HepG2 (cell line): ENCODE measurements around the gene SCO1. TPM values are rescaled to one million over a fixed set of nuclear protein-coding genes. Genes with fewer than 3 reads are reported as not detected.

Experiments
- GATAD1 ChIP-seq: IDR thresholded peaks from 2 replicates; pipeline ENCODE4 v1.6.1; 2016; ENCODE audit warnings: missing genetic modification reagents, missing compliant biosample characterization
- MED1 ChIP-seq: sonication (generic); formaldehyde crosslinking; IDR thresholded peaks from 2 replicates; pipeline ENCODE4 v1.4.0; 2020; ENCODE audit warnings: missing genetic modification reagents
- ZBTB7A ChIP-seq: sonication (generic); formaldehyde crosslinking; IDR thresholded peaks from 2 replicates; pipeline ENCODE4 v1.8.0; 2022; ENCODE audit warnings: mild to moderate bottlenecking, missing genetic modification reagents
- ZMYM4 ChIP-seq: sonication (generic); formaldehyde crosslinking; IDR thresholded peaks from 2 replicates; pipeline ENCODE4 v1.8.1; 2023; ENCODE audit warnings: mild to moderate bottlenecking, missing genetic modification reagents
- ZNF142 ChIP-seq: sonication (generic); formaldehyde crosslinking; IDR thresholded peaks from 2 replicates; pipeline ENCODE4 v1.4.0; 2020; ENCODE audit warnings: missing genetic modification reagents
- ZNF180 ChIP-seq: sonication (generic); formaldehyde crosslinking; IDR thresholded peaks from 2 replicates; pipeline ENCODE4 v1.4.0; 2020; ENCODE audit warnings: low read depth, missing genetic modification reagents, borderline replicate concordance
- polyA plus RNA-seq, 8 experiments: library from polyadenylated mRNA; depleted of rRNA in 3 of 8; stranded (reverse) in 7 of 8; unstranded in 1 of 8; fragments of >200 nt; fragmentation: Illumina TruSeq in 4 of 8; extraction: Trizol in 4 of 8; gene quantifications; 2 replicates each; pipeline versions ENCODE4 v1.2.1 to v1.2.3, GENCODE V29; 2011 to 2016; ENCODE audit warnings: low read depth in 4 of 8, missing spikeins in 1 of 8, mixed read lengths in 1 of 8; ENCODE audit not compliant: insufficient read depth in 1 of 8
- total RNA-seq, 5 experiments: library from RNA; depleted of rRNA; stranded (reverse); fragments of >200 nt; fragmentation: Illumina TruSeq; extraction: Trizol; gene quantifications; 2 replicates each; pipeline ENCODE4 v1.2.3, GENCODE V29; 2016; ENCODE audit warnings: low read depth in 1 of 5
- TF ChIP-seq, protein P1 (sequence below): sonication (generic); formaldehyde crosslinking; IDR thresholded peaks from 2 replicates; pipeline ENCODE4 v1.5.1; 2020; ENCODE audit warnings: mild to moderate bottlenecking, missing genetic modification reagents, moderate library complexity

SCO1 gene
- total and polyA plus RNA-seq, 2 of the 13 experiments (the other 11 are each of a cell fraction or from before 2014, with no cell fraction given): 11.4 to 50.3 TPM

DNA sequence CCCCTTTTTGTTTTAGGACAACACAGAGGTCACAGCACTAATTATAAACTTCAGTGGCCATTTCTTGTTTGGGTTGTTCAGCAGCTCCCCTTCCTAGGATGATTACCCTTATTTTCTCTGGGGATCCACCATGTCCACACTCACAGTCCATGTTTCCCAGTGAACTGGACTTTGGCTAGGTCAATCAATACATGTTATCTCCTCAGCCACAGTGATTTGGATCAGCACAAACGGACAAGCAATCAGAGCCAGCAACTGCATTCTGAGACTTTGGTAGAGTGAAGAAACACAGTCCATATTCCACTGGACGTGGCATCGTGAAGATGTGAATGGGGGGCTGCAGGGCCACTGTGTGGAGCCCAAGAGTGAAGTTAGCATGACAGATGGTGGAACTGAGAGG lies 27.9 kb upstream of the SCO1 start (continued):
- TF ChIP-seq, protein P1, sequence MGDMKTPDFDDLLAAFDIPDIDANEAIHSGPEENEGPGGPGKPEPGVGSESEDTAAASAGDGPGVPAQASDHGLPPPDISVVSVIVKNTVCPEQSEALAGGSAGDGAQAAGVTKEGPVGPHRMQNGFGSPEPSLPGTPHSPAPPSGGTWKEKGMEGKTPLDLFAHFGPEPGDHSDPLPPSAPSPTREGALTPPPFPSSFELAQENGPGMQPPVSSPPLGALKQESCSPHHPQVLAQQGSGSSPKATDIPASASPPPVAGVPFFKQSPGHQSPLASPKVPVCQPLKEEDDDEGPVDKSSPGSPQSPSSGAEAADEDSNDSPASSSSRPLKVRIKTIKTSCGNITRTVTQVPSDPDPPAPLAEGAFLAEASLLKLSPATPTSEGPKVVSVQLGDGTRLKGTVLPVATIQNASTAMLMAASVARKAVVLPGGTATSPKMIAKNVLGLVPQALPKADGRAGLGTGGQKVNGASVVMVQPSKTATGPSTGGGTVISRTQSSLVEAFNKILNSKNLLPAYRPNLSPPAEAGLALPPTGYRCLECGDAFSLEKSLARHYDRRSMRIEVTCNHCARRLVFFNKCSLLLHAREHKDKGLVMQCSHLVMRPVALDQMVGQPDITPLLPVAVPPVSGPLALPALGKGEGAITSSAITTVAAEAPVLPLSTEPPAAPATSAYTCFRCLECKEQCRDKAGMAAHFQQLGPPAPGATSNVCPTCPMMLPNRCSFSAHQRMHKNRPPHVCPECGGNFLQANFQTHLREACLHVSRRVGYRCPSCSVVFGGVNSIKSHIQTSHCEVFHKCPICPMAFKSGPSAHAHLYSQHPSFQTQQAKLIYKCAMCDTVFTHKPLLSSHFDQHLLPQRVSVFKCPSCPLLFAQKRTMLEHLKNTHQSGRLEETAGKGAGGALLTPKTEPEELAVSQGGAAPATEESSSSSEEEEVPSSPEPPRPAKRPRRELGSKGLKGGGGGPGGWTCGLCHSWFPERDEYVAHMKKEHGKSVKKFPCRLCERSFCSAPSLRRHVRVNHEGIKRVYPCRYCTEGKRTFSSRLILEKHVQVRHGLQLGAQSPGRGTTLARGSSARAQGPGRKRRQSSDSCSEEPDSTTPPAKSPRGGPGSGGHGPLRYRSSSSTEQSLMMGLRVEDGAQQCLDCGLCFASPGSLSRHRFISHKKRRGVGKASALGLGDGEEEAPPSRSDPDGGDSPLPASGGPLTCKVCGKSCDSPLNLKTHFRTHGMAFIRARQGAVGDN (CRISPR knock-in tag): no peak
- TF ChIP-seq MED1 (CRISPR knock-in tag): 0 out of 2 replicates have a peak, but pooled peaks have one; percentile 15
- no peak for TF ChIP-seq ZBTB7A (CRISPR knock-in tag)
- TF ChIP-seq ZNF142 (CRISPR knock-in tag): no peak
- TF ChIP-seq ZNF180 (CRISPR knock-in tag): no peak
- TF ChIP-seq ZMYM4 (CRISPR knock-in tag): peak; percentile 75
- no peak for TF ChIP-seq GATAD1
